ENCODE measurements around the gene SNX1.
"Not testable (repeated sequence)": the region's sequence is repeated elsewhere in the genome, so short reads cannot be mapped to it uniquely, and the experiment has no call there.

Gene SNX1, protein sequence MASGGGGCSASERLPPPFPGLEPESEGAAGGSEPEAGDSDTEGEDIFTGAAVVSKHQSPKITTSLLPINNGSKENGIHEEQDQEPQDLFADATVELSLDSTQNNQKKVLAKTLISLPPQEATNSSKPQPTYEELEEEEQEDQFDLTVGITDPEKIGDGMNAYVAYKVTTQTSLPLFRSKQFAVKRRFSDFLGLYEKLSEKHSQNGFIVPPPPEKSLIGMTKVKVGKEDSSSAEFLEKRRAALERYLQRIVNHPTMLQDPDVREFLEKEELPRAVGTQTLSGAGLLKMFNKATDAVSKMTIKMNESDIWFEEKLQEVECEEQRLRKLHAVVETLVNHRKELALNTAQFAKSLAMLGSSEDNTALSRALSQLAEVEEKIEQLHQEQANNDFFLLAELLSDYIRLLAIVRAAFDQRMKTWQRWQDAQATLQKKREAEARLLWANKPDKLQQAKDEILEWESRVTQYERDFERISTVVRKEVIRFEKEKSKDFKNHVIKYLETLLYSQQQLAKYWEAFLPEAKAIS

DNA sequence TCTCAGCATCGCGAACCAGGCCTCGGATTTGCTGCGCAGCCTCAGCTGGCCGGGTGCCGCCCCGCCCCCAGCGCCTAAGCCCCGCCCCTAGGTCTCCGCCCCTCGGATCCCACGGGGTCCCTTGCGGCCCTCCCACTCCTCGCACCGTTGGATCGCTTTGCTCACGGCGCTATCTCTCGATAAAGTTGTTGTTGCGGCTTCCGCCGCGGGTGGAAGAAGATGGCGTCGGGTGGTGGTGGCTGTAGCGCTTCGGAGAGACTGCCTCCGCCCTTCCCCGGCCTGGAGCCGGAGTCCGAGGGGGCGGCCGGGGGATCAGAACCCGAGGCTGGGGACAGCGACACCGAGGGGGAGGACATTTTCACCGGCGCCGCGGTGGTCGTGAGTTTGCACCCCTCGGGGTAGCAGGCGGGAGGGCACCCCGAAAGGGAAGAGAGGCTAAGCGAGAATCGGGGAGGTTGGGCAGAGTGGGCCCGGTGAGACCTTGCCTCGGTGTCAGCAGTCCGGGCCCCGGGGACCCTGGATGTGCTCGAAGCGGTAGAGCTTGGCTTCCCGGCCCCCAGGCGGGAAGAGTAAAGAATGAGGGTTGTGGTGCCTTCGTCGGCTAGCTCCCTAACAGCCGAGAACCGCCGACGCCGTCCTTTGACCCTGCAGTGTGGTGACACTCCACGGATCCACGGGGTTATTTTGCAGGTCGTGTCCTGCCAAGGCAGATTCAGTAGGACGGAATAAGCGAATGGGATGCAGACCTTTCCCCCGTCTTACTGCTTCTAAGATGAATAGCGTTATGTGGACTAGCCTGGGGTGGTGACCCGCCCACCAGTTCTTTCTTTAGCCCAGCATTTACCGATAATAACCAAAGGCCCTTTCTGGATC lies at the start of gene SNX1:
SNX1 (plus strand) TSS at position 188 of the 873 bp plus-strand sequence; CDS start at position 220, 32 bp downstream.
- peak; percentile 81 for DNase-seq

DNA sequence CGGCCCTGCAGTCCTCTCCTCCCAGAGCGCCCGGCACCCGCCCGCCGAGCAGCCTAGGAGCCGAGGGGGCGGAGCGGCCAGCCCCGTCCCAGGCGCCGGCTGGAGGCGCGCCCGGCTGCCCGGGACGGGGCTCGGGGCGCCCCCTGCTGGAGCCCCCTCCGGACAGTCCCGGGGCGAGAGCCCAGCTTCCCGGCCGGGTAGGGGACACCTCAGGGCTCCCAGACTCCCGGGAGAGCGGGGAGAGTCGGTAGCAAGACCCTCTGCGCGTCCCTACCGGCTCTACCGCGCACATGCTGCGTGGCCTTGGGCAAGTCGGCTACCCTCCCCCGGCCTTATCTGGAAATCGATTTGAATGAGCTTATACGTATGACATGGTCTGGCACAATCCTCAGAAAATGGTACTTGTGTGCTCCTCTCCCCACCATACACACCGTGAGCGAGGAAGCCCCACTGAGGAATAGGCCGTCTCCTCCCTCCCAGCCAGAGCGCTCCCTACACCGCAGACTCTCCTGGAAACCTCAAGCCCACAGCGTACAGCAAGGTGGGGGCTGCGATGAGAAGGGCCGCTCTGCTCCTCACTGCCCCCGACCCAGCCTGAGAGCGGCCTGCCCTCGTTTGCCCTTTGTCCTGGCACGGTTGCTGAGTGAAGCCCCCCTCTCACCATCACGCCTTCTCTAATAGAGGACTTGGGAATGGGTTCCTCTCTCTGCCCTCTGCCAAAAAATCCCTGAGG lies 49.2 kb upstream of the SNX1 start, which contains the start of gene DAPK2:
DAPK2 (minus strand) TSS at position 65 of the 733 bp plus-strand sequence. CDS start 6,224 bp downstream, outside the sequence.
- peak; percentile 9 for DNase-seq

DNA sequence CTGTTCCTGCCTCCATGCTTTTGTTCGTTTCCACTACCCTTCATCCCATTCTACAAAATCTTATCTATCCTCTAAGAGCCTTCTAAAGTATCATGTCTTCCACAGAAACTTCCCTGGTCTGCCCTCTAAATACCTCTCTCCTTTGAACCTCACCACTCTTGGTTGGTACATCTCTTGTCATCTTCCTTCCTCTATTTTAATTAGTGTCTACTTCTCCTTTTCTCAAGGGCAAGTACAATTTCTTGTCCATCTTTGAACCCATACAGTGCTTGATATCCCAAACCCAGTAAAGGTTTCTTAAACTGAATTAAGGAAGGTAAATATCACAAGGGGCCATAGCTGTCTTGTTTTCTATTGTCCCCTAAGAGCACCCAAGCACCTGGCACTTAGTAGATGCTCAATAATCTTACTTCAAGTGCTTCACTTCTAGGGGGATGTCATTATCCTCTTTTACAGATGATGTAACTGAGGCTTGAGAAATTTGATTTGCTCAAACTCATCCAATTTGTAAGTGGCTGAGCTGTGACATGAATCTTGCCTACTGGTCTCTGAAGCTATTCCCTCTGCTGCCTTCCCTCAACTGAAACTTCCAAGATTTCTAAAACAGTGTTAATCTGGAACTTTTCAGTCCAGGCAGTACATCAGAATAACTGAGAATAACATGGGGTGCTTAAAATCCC lies 46.9 kb upstream of the SNX1 start:
- DNase-seq = no peak

DNA sequence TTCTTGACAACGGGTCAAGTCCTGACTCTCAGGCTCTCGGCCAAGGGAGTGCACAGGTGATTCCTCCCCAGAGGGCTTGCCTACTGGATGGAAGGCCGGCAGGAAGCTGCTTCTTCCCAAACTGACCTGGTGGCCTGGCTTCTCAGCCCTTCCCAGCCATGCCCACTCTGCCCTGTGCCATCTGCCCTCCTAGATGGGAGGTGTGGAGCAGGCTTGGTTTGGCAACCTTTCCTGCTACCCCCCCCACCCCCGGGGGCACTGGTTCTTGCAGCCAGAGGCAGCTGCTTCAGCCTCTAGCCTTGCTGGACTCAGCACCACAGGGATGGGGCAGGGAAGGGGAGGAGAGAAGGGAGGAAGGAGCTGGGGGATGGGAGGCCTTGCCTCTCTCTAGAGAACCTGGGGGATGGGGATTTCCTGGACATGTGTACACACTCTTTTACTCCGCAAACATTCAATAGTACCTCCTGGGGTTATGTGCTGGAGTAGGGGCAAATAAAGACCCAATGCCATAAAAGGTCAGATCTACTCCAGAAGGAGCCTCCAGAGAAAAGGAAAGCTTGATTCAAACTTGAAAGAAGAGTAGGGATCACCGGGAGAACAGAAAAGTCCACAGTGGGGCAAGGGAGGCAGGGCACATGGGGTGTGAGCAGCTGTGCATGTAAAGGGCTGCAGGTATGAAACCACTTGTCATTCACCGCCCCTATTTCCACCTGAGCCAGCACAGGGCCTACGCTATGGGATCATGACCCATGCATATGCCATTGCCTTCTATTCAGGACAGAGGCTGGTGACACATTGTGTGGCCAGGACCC lies 45.3 kb upstream of the SNX1 start:
- peak; percentile 77 for DNase-seq

DNA sequence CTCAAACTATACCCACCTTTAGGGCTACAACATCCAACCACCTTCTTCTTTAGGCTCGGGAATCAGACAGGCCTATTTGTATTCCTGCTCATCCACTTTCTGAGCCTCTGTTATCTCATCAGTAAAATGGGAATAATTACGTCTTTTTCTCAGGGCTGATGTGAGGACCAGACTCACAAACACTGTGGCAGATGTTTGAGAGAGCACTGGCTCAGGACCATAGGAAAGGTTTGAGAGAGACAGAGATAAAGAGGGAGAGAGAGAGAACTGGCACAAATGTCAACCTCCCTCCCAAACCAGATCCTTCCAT lies 44.7 kb upstream of the SNX1 start:
- no peak for DNase-seq

DNA sequence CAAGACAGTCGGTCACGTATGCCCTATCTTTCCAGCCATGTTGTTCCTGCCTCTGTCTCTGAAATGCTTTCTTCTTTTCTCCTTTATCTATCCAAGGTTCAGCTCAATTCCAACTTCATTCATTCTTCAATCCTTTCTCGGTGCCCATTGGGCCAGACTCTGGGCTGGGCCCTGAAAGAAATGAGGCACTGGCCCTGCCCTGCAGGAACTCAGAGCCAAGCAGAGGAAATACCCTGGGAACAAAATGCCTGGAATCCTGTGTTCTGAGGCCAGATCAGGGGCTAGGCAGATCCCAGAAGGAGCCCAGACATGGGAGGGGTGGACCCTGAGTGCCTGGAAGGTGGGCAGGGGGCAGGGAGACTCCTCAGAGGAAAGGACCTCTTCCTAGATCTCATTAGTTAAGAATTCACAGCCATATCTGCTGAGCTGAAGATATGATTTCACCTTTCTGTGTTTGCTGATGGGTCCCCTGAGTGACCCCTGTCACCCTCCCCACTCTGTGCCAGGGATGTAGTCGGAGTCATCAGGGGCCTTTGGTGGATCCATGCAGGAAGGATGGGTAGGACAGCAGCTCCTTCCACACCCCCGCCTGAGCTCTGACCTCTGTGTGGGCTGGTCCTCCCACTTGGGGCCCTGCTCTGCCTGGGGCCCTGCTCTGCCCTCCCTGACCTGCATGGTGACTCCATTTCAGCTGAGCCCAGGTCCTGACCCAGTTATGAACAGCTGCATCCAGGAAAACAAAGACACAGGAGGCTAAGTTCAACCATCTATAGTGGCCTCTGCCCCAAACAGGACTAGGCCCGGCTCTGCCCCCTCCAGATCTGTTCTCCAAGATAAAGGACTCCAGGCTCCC lies 44.1 kb upstream of the SNX1 start:
- no peak for DNase-seq

DNA sequence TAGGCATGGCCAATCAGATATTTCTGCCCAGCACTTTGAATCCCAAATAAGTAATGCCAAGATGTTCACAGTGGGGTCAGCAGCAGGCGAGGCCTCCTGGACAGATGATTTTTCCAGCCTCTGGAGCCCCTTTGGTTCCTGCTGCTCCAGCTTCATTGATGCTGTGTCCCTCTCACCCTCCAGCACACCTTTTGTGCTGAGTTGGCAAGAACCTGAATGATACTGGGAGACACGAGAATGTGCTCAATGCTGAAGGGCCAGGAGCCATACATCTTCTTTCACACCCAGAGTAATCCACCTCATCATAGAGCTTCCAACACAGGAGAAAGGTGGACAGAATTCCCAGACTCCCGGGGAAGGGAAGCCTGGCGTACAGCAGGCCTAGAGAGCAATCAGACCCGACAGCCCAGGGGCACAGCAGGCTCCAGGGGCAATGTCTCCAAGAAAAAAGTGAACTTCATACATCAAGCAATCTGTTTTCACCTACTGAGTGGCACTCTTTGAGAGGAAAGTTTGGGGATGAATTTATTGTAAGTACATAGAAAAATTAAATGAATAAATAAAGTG lies 42.8 kb upstream of the SNX1 start:
- DNase-seq = no peak

DNA sequence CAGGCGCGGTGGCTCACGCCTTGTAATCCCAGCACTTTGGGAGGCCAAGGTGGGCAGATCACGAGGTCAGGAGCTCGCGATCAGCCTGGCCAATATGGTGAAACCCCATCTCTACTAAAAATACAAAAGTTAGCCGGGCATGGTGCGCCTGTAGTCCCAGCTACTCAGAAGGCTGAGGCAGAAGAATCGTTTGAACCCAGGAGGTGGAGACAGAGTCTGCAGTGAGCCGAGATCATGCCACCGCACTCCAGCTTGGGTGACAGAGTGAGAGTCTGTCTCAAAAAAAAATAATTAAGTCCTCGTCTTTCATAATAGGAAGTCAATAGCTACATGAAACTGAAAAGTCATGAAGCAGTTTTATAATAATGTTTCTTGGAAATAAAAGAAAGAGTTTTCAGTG lies 42.1 kb upstream of the SNX1 start:
- not testable (repeated sequence) for DNase-seq

DNA sequence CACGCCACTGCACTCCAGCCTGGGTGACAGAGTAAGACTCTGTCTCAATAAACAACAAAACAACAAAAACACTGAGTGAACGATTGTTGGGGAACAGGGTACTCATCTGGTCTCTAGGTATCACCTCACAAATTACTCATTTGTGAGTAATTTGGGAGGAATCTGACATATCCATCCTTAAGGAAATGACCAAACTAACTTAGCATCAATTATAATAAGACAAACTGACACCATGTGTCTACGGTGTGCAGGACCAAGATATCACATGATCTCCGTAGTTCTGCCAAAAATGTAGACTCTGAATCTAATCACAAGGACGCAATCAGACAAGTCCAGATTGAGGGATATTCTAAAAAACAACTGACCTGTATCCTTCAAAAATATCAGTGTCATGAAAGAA lies 37.5 kb upstream of the SNX1 start:
- no peak for DNase-seq

DNA sequence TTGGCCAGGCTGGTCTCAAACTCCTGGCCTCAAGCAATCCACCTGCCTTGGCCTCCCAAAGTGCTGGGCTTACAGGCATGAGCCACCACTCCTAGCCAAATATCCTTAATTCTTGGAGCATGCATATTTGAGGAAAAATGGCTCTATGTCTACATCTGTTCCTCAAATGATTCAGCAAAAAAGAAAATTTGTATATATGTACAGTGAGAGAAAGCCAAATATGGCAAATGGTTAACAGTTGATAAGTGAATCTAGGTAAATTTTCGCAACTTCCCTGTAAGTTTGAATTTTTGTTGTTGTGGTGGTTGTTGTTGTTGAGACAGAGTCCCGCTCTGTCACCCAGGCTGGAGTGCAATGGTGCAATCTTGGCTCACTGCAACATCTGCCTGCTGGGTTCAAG lies 36.7 kb upstream of the SNX1 start:
- DNase-seq = not testable (repeated sequence)

DNA sequence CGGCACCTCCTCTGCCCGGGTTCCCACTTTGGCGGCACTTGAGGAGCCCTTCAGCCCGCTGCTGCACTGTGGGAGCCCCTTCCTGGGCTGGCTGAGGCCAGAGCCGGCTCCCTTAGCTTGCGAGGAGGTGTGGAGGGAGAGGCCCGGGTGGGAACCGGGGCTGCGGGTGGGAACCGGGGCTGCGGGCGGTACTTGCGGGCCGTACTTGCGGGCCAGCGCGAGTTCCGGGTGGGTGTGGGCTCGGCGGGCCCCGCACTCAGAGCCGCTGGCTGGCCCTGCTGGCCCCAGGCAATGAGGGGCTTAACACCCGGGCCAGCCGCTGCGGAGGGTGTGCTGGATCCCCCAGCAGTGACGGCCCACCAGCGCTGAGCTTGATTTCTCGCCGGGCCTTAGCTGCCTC lies 35.1 kb upstream of the SNX1 start:
- no peak for DNase-seq

DNA sequence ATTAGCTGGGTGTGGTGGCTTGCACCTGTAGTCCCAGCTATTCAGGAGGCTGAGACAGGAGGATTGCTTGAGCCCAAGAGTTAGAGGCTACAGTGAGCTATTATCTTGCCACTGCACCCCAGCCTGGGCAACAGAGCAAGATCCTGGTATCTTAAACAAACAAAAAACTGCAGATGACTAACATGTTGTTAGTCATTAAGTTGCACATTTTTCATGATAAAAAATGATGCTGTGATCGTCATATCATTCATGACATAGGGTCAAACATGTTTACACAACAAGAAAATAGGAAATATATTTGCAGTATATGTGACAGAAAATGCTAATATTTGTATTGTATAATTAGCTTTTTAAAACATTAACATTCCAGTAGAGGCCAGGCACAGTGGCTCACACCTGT lies 29.3 kb upstream of the SNX1 start:
- no peak for DNase-seq

DNA sequence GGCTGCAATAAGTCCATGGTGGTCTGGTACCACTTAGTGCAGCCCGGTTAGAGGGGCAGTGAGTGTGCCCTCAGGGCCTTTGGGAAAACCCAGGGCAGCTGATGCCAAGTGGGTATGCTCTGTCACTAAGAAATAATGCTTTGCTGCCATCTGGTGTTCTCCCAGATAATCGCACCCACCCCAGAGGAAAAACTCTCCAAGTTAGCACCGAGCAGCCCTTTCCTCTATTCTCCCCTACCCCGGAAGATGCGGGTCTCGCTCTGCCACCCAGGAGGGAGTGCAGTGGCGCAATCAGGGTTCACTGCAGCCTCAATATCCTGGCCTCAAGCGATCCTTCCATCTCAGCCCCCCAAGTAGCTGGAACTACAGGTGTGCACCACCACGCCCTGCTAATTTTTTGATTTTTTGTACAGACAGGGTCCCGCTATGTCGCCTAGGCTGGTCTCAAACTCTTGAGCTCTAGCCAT lies 28.2 kb upstream of the SNX1 start:
- peak; percentile 14 for DNase-seq

DNA sequence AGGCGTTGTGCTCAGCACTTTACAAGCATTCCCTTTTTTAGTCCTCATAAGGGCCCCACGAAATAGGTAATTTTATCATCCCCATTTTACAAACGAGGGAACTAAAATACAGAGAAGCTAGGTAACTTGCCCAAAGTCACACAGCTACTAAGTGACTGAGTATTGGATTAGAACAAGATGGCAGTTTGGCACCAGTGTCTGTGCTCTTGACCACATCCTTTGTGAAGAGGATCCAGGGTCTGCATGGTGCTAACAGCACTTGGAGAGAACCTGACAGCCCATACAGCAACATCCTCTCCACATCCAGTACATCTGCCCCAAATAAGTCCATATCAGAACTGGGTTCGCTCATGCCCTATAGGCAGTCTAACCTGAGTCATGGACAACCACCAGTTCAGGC lies 27.6 kb upstream of the SNX1 start:
- no peak for DNase-seq

DNA sequence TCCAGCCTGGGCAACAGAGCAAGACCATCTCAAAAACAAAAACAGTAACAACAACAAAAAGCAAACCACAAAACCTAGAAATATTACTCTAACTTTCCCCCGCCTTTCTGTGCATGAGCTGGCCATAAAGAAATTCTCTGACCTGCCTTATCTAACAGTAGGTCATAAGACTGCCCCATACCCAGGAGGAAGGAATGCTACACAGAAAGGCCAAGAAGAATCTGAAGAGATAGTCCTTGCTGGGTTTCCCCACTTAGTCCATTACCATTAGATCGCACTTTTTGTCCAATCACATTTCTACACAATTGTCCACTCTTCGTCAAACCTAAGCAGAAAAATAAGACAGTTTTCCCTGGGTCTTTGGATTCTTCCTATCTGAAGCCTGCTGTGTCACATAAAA lies 25.7 kb upstream of the SNX1 start:
- no peak for DNase-seq

DNA sequence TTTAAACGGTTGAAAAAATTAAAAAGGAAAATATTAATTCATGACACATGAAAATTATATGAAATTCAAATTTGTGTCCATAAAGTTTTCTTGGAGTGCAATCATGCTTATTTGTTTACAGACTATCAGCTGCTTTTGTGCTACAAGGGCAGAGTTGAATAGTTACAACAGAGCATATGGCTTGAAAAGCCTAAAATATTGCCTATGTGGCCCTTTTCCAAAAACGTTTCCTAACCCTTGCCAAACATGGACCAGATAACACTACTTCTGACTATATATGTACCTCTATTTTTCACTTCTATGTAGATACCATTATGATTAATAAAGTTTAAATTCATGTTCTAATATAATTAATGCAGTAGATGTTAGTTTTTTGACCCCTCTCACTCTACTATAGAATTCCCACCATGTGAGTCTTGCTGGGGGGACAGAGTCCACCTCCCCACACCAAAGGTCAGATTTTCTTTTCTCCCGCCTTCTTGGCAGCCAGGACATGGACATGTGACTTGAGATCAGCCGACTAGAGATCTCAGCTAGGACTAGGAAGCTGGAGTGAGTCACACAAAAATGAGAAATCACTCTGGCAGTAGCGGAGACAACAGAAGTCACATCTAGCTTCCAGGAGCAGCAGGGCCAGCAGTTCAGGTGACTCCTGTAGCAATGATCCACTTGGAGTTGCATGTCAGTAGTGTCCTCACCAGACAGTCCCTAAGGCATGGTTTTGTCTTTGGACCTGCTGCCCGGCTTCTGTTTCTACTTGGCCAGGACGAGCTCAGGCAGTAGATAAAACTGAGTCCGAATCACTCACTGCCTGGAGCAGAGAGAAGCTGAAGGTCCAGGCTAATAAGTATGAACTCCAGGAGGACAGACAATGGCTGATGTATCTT lies 24.6 kb upstream of the SNX1 start:
- DNase-seq = no peak

DNA sequence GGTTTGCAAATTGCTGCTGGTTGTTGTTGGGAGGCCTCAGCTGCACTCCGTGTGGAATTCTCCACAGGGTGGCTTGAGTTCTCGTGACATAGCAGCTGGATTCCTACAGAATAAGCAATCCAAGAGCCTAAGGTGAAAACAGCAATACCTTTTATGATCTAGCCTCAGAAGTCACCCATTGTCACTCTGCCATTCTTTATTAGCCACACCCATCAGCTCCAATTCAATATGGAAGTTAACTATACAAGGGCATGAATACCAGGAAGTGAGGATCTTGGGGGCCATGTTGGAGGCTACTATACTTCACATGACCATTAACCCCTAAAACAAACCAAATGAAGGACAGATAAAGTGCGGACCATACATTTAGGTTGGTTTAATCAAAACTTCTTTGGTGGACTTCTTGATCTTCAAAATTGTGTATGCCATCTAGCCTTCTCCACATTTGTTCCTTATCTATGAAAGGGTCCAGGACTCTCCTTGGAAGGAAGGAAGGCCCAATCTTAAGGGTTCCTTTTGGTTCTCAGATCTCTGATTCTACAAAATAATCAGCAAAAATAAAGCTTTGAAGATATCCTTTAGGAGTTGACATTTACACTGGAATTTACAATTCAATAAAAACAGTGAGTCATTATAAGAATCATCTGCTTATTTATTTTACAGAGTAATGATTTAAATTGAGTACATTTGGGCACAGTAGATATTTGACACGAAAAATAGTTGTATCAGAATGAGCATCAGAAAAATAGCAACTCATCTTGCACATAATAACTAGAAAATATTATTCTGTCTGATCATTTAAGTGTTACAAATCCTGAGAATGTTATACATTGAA lies 23.6 kb upstream of the SNX1 start:
- DNase-seq = no peak

DNA sequence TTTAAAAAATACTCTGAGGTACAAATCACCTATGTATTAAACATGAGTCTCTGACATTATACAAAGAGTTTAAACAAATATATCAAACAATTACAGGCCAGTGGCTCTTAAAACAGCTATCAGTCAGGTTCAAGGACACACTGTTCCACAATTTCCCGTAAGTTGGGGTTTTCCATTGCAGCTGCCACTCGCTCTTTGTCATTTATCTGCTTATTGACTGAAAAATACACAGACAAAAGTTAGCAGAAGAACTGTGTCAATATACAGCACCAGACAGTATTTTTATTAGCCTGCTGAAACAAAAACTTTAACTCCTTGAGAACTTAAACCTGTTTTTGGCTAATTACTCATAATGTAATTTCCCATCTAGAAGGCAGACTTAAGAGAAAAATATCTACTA lies 23.0 kb upstream of the SNX1 start:
- DNase-seq = no peak
